CD4-positive, alpha-beta T cell treated with Interferon gamma for 1 hour (primary cell): Measurements from ENCODE around the gene BSN.
"Not testable (repeated sequence)": the region's sequence is repeated elsewhere in the genome, so short reads cannot be mapped to it uniquely, and the experiment has no call there.

Source experiments
- DNase-seq: peaks from one replicate; pipeline ENCODE4 v3.0.0-alpha.2; 2020

BSN gene

DNA sequence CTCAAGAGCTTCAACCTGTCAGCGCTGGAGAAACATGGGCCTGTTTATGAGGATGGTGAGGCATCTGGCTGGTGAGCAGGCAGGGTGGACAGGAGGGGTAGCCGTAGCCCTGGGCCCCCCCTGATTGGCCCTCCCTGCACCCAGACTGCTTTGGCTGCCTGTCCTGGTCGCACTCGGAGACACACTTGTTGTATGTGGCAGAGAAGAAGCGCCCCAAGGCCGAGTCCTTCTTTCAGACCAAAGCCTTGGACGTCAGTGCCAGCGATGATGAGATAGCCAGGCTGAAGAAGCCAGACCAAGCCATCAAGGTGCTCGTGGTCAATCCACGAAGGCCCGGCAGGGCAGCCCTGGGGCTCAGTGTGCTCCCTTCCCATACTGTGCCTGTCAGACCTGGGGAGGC is 121.6 kb downstream of the BSN start:
- DNase-seq = no peak

DNA sequence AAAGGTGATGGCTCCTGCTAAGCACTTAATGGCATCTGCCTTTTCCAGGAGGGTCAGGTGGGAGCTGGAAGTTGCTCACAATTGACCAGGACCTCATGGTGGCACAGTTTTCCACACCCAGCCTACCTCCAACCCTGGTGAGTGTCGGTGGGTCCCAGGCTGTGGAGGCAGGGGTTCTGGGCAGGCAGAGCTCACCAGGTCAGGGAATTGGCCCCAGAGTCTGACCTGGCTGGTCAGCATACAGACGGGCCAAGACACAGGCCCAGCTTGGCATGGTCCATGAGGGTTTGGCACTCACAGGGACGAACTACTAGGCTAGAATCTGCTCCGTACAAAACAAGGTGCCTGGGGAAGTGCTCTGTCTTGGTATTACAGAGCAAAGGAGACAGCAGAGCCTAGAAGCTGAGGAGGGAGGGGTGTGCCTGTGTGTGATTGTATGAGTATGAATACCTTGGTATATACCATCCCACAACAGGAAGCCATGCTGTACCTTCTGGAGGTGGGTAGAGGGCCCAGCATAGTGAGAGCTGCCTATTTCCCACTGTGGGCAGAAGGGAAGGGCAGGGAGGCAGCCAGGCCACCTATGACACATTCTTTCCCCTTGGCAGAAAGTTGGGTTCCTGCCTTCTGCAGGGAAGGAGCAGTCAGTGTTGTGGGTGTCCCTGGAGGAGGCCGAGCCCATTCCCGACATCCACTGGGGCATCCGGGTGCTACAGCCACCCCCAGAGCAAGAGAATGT is 126.4 kb downstream of the BSN start:
- no peak for DNase-seq

DNA sequence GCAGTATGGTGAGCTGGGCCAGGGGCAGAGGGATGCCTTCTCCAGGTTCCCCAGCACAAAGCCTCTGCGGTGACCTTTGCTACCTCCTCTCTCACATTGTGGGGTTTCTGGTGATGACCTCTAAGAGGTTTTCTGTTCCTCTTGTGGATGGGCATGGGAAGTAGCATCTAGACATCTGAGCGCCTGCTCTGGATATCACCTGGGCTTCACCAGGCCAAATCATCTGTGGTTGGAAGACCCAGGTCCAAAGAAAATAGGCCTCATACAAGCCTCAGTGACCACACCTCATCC is 126.9 kb downstream of the BSN start:
- DNase-seq = no peak

DNA sequence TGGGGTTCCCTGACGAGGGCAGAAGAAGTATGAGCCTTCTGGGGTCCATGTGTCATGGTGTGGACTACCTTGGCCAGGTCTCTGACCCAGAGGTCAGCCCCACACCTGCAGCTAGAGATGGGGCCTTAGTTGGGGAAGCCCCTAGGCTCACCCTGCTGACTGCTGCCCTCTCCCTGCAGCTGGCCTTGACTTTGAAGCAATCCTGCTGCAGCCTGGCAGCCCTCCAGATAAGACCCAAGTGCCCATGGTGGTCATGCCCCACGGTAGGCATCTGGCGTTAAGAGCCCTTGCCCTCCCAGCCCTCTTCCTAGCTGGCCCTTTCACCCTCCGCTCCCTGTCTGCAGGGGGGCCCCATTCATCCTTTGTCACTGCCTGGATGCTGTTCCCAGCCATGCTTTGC is 127.3 kb downstream of the BSN start:
- no peak for DNase-seq

DNA sequence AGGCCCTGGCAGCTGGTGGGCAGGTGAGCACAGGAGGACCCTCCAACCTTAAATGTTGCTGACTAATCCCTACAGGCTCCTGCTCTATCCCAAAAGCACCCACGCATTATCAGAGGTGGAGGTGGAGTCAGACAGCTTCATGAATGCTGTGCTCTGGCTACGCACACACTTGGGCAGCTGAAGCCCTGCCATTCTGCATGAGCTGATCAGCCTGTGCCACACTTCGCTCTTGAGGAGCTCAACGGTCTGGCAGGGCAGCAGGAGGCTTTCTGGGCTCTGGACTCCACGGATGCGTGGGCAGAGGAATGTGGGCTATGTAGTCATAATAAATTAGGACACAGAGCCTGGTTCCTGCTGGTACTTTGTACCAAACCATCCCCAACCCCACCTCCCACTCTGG is 128.9 kb downstream of the BSN start:
- no peak for DNase-seq

DNA sequence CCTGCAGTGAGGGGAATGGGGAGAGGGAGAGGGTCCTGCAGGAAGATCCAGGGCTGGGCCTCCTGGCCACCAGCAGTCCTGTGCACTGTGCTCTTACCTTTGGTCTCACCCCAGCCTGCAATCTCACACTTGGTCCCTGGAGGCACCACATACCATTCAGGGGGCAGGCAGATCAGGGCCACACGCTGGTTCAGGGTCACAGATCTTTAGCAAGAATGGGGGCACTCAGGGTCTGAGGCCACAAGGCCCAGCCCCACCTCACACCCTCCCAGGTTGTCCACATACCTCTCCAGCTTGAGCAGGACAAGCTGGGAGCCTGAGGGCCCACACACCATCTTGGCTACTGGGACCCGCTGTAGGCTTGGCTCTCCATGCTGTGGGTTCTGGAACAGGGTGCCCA is 130.2 kb downstream of the BSN start:
- not testable (repeated sequence) for DNase-seq

DNA sequence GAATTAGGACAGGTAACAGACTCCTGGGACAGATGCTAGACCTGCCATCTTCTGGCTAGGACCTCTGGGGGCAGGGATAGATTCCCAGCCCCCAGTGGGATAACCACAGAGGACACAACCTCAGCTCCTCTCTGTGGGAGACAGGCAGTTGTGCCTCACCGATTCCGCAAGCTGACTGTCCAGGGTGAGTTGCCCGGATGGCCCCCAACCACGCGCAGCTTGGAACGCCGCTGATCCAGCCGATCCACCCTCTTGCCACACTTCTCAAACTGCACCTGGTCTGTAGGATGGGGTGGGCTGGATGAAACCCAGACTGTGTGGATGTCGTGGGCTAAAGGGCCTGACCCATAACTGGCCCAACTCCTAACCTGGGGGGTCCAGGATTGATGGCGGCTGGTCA is 130.8 kb downstream of the BSN start:
- DNase-seq = not testable (repeated sequence)

DNA sequence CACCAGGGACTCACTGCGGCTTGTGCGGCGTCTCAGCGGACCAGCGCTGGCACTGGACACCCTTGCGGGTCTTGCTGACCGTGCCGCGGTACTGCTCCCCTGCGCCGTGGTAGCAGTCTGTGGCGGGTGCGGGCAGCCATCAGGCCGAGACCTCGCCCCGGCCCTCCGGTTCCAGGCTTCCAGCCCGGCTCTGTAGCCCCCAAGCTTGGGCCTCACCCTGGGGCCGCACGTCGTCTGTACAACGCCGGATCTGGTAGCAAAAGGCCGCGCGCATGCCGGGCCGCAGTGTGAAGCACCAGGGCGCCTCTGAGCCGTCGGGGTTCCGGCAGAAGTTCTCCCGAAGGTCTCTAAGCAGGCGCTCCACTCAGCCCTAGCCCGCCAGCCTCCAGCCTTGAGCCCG is 131.6 kb downstream of the BSN start:
- DNase-seq = not testable (repeated sequence)

DNA sequence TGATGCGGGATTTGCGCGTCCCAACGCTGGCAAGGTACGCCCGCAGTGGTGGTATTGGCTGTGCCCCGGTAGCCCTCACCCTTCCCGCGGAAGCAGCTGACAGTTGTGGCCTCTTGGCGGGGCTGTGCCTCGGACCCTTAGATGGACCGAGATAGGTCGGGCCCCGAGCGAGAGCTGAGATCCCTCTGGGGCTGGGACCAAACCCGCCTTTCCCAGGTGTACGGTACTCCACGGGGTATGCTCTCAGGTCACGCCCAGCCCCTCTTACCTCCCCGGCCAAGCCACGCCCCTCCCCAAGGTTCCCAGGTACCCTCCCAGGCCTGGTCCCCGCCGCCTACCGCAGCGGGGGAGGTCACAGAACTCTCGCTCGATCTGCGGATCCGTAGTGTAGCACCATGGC is 132.1 kb downstream of the BSN start:
- DNase-seq = not testable (repeated sequence)

DNA sequence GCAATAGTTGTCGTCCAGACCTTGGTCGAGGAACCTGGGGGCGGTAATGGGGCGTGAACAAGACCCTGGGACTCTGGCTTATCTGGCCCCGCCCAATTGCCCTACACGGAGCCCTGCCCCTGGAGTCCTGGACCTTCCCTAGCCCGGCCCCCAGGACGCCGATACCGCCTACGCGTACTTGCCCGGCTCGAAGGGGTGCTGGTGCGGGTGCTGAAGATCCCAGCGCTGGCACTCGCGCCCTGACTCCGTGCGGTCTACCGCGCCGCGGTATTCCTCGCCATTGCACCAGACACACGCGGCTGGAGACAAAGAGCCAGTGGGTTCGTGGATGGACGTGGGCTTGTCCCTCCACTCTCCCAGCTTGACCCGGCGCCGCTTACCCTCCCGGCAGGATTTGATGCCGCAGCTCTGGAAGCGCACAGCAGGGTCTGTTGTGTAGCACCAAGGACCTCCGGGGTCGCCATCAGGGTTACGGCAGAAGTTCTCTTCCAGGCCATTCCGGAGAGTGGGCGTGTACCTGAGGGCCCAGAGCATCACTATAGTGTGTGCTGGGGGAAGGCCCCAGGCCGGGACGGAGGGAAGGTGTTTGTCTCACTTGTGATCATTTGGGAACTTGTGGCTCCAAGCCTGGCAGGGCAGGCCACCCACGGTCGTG is 132.6 kb downstream of the BSN start:
- peak; percentile 32 for DNase-seq

DNA sequence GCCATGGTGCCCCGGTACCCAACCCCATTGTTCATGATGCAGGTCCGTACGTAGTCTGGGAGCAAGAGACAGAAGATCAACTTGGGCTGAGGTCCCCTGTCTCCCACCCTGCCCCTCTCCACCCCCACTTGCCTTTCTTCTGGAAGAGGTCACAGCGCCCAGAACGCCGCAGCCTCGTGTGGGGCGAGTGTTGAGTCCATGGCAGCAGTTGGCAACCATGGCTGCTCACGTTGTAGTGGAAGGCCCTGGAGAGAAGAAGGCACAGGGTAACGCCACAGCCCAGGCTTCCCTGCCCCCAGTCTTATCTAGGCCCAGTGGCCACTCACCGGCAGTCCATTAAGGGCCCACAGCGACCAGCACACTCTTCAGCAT is 133.1 kb downstream of the BSN start:
- DNase-seq = not testable (repeated sequence)

DNA sequence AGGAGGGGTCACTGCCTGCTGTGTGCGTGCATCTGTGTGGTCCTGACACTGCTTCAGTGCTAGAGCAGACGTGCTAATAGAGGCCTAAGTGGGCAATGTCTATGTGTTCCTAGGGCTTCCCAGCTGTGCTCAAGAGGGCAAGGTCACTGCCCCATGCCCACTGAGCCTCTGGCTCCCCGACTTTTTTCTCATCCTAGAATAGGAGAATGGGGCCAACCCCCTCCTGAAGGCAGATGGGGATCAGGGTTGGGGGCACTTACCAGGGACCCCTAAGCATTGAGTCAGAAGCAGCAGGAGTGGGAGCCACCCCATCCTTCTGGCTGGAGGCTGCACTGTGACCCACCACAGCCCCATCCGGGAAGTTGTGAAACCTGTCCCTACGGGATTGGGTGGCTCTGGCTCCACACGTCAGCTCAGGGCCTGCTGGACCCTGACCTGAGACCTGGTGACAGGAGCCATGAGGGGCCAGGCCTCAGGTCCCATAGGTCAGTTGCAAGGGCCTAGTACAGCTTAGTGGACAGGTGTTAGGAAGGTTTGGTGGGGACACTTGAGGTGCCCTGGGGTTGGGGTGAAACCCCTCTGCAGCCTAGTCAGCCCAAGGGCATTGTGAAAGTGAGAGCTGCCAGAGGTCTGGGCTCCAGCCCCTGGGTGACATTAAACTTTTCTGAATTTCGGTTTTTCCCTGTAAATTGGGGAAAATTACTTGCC is 134.2 kb downstream of the BSN start:
- not testable (repeated sequence) for DNase-seq

DNA sequence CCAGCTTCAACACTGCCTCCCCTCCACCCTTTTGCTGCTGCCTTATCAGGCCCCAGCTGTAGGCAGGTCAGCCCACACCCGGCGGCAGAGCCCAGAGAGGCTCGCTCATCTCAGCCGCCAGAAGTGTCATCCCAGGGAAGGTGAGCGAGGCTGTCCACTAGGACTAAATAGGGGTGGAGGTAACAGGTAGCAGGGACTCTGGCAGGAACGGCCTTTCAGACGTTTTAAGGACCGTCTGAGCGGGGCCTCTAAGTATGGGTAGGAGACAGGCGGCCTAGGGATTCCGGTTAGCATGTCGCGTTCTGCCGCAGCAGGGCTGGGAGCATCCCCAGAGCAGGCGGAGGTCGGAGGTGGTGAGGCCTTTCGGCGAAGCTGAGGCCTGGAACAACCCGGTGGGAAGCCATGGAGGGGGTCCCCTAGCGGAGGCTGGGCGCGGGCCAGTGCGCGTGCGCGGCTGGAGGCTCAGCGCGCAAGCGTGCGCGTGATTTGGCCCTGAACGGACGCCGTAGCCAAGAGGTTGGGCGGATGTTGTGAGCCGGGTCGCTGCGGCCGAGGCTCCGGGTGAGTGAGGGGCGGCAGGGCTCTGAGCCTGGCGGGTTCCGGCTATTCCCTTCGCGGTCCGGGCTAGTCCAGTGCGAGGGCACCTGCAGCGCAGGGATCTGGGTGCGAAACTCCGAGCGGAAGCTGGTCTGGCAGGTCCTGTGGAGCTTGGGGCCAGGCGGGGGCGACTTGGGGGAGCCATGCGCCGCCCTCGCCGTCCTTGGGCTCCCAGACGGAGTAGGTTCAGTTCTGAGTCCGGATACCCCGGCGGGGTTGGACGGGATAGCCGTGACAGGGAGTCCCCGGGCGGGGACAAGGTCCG is 135.0 kb downstream of the BSN start, which contains the start of the genes MST1 and RNF123:
MST1 (minus strand) TSS at position 429 of the 862 bp plus-strand sequence. CDS start 783 bp downstream, outside the sequence.
RNF123 (plus strand) TSS at position 512 of the 862 bp plus-strand sequence. CDS start 1,609 bp downstream, outside the sequence.
- peak; percentile 88 for DNase-seq

DNA sequence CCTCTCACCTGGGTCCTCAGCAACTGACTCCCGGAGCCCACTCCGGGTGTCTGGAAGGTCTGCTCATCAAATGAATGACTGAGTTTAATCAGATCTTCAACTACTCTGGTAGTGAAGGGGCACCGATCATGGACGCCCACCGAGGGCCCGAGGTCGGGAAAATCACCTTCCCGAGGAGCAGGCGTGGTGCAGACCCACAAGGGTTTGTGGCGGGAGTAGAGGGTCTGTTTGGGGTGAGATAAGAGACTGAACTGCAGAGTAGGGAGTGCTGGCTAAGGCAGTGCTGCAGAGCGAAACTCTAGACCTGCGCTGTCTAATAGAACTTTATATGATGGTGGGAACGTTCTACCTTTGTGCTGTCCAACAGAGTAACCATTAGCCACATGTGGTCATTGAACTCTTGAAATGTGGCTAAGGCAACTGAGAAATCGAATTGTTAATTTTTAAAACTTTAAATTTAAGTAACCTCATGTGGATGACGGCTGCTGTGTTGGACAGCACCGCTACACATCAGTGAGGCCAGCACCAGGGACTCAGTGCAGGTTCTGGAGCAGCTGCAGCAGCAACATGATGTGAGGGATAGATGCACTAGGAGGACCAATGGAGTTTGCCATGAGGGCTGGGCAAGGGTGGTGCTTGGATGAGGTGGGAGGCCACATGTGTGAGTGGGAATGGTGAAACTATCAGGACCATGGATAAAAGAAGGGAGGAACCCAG is 135.8 kb downstream of the BSN start:
- DNase-seq = not testable (repeated sequence)

DNA sequence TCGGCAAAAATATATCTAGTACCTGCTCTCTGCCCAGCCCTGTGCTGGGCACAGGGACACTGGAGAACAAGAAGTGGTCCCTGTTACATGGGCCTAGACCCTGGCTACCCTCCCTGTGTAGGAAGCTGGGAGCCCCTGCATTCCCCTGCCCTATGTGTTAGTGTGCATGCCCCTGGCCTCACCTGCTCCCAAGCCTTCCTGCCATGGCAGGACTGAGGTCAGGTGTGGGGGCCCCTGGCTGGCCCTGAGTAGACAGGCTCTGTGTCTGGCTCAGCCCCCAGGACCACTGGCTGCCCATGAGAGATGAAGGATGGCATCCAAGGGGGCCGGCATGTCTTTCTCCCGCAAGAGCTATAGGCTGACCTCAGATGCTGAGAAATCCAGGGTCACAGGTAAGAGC is 136.6 kb downstream of the BSN start:
- DNase-seq = not testable (repeated sequence)

DNA sequence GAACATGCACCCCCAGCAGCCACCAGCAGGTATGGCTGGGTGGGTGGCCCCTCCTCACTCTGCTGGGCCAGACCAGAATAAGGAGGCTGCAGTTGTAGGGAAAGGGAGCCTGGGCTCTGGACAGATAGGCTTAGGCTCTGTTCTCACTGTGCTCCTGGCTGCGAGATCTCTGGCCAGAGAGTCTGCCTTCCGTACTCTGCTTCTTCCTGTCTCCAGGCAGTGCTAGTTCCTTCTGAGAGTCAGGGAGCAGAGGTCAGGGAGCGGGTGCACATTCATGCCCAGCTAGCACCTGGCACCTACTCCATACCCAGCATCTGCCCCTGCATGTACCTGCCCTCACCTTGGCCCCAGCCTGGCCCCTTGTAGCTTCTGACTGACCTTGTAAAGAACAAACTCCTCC is 137.2 kb downstream of the BSN start:
- not testable (repeated sequence) for DNase-seq

DNA sequence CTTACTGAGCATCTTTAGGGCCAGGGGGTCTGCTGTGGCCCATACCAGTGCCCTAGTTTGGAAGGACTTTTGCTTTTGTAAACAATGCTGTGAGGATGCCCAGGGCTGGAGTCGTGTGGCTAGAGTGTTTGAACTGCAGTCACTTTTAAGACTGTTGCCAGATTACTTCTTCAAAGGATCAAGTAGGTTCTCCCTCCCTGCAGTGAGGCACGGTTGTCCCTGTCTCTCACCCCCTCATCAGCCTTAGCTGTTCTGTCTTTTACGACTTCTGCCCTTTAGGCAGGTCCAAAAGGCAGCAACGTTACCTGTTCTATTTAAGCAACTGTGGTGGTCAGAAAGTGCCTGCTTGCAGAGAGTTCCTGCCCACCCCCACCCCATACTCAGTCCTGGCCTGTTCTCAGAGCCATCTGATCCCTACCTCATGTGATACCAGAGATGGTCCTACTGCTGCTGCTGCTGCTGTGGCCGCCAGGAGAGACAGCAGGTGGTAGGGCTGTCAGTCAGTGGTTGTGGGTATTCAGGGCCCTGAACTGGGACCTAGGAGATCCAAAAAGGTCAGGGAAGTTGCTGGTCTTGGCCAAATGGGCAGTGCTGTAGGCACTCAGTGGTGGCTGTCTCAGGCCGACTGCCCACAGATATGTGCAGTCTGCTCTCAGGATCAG is 140.3 kb downstream of the BSN start:
- not testable (repeated sequence) for DNase-seq

DNA sequence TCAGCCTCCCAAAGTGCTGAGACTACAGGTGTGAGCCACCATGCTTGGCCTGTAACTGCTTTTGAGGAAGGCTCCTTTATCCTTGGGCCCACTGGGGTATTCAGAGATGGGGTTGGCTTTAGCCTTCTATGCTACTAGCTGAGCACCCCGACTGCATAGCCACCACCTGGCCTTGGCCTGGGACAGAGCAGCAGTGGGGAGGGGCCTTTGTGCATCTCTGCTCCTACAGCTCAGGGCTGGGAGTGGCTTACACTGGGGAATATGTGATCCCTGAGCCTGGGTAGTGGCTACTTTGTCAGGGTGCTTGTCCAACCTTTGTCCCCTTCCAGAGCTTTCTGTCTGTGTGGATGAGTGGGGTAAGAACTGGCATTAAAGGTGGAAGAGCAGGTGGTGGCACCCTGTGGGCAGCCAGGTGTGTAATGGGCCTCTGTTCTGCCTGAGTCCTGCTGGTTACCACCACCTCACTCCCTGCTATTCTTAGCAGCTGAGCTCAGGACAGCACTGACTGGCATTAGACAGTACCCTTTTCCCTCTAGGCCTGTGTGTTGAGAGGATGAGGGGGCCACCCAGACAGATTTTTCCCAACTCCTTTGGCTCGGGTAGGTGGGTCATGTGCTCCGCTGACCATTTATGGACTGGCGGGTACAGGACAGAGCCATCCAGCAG is 141.2 kb downstream of the BSN start:
- not testable (repeated sequence) for DNase-seq

DNA sequence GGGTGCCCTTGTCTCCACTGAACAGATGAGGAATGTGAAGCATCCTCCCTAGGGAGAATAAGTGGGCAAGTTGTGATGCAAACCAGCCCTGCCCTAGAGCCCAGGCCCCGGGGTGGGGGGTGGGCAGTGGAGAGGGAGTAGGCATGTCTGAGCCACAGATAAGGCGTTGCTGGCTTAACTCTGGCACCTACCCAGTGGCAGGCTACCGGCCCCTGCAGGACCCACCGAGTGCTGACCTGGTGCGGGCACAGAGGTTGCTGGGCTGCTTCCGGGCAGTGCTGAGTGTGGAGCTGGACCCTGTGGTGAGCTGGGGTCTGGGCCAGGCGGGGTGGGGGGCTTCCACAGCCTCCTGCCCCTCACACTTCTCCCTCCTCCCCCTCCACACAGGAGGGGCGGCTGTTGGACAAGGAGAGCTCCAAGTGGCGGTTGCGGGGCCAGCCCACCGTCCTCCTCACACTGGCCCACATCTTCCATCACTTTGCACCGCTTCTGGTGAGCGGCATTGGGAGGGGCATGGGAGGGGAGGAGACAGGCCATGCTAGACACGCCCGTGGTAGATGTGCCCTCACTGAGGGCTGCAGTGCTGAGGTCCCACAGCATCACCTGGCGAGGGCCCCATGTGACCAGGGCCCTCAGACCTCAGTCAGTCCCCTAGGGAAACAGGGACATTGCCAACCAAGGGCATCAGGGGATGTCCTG is 145.2 kb downstream of the BSN start:
- DNase-seq = no peak

DNA sequence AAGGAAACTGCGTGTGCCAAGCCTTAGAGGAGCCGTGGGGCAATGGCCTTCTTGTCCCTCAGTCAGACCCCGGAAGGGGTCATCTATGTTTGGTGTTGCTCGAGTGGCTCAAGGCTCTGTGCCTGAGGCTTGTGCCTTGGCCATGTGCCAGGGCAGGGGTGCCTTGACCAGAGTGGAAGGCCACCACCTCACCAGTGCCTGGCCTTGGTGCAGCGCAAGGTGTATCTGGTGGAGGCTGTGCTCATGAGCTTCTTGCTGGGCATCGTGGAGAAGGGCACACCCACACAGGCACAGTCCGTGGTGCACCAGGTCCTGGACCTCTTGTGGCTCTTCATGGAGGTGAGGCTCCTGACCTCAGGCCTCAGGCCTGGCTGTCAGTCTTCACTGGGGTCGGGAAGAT is 145.7 kb downstream of the BSN start:
- DNase-seq = no peak
